Loucy (cell line): ENCODE results near the gene ZNF124.

ENCODE experiments used
- CTCF ChIP-seq: fragments of 200-600 bp; sonication (generic); conservative IDR thresholded peaks from 2 replicates; pipeline ENCODE4 v1.5.1; 2014; ENCODE audit warnings: mild to moderate bottlenecking, antibody characterized with exemption, low read length
- EZH2phosphoT487 ChIP-seq: fragments of 200-600 bp; IDR thresholded peaks from 2 replicates; pipeline ENCODE4 v1.6.1; 2018; ENCODE audit warnings: antibody characterized with exemption, mild to moderate bottlenecking, moderate library complexity, borderline replicate concordance

- no peak for TF ChIP-seq EZH2phosphoT487
- TF ChIP-seq CTCF, result no peak
Observed at GRCh38 chr1:247131236-247131635, 40.6 kb downstream of the ZNF124 start.
